WTC11 (cell line): ENCODE measurements around the gene LPP. TPM values are rescaled to one million over a fixed set of nuclear protein-coding genes. Genes with fewer than 3 reads are reported as not detected.

Experiments used
- ATAC-seq: fragments of 200-7000 bp; cut with Tn5 transposase; 2 replicates; pipeline ENCODE4 v1.10.0; 2021; ENCODE audit warnings: mild to moderate bottlenecking, moderate library complexity
- CTCF ChIA-PET: fragments of 300-600 bp; sonication (Branson Sonifier 250); formaldehyde crosslinking; loops from one replicate; lab custom pipeline; 2021; ENCODE audit warnings: antibody characterized with exemption; lab: Charles Lee
- POLR2A ChIA-PET: fragments of 350-600 bp; sonication (Branson Sonifier 250); formaldehyde crosslinking; loops from one replicate; lab custom pipeline; 2021; ENCODE audit warnings: antibody characterized with exemption; lab: Charles Lee
- DNase-seq: peaks from one replicate; pipeline ENCODE4 v3.0.0; 2021; ENCODE audit warnings: low spot score
- H3K27ac Mint-ChIP-seq: 2 replicates; pipeline ENCODE4 v1.8.0; 2021; ENCODE audit warnings: mixed read lengths
- H3K27me3 Mint-ChIP-seq: 2 replicates; pipeline ENCODE4 v1.8.0; 2021; ENCODE audit warnings: low read depth, mild to moderate bottlenecking, moderate library complexity, mixed read lengths
- H3K36me3 Mint-ChIP-seq: 2 replicates; pipeline ENCODE4 v1.8.0; 2021; ENCODE audit warnings: mixed read lengths
- H3K4me1 Mint-ChIP-seq: 2 replicates; pipeline ENCODE4 v1.8.0; 2022; ENCODE audit warnings: mixed read lengths
- H3K4me3 Mint-ChIP-seq: 2 replicates; pipeline ENCODE4 v1.8.0; 2021; ENCODE audit warnings: mild to moderate bottlenecking, moderate library complexity, mixed read lengths
- H3K9me3 Mint-ChIP-seq: 2 replicates; pipeline ENCODE4 v1.8.0; 2021; ENCODE audit warnings: mixed read lengths
- CBFB ChIP-seq: sonication (generic); formaldehyde crosslinking; IDR thresholded peaks from 2 replicates; pipeline ENCODE4 v1.8.1; 2022; ENCODE audit warnings: mild to moderate bottlenecking, low read depth, missing genetic modification reagents
- ELF4 ChIP-seq: sonication (generic); formaldehyde crosslinking; IDR thresholded peaks from 2 replicates; pipeline ENCODE4 v1.8.1; 2022; ENCODE audit warnings: low read depth, mild to moderate bottlenecking, moderate library complexity, missing genetic modification reagents
- ESRRA ChIP-seq: sonication (generic); formaldehyde crosslinking; IDR thresholded peaks from 2 replicates; pipeline ENCODE4 v1.8.1; 2022; ENCODE audit warnings: mild to moderate bottlenecking, missing genetic modification reagents, borderline replicate concordance
- FOXJ3 ChIP-seq: sonication (generic); formaldehyde crosslinking; IDR thresholded peaks from 2 replicates; pipeline ENCODE4 v1.9.0; 2021; ENCODE audit warnings: missing genetic modification reagents, mild to moderate bottlenecking, borderline replicate concordance
- GABPB1 ChIP-seq: sonication (generic); formaldehyde crosslinking; IDR thresholded peaks from 2 replicates; pipeline ENCODE4 v1.8.1; 2023; ENCODE audit warnings: mild to moderate bottlenecking, missing genetic modification reagents
- GRHL2 ChIP-seq: fragments of 250-450 bp; sonication (Bioruptor Pico); IDR thresholded peaks from 2 replicates; pipeline ENCODE4 v1.8.0; 2022; ENCODE audit warnings: mild to moderate bottlenecking, moderate library complexity; ENCODE audit not compliant: insufficient replicate concordance, severe bottlenecking
- NFATC4 ChIP-seq: fragments of 250-450 bp; sonication (Bioruptor Pico); IDR thresholded peaks from 2 replicates; pipeline ENCODE4 v1.9.0; 2021; ENCODE audit warnings: mild to moderate bottlenecking
- SMAD3 ChIP-seq: sonication (generic); formaldehyde crosslinking; IDR thresholded peaks from 2 replicates; pipeline ENCODE4 v1.8.0; 2022; ENCODE audit warnings: missing genetic modification reagents, mild to moderate bottlenecking, borderline replicate concordance
- ZNF219 ChIP-seq: sonication (generic); formaldehyde crosslinking; IDR thresholded peaks from 2 replicates; pipeline ENCODE4 v1.8.0; 2023; ENCODE audit warnings: missing genetic modification reagents, mild to moderate bottlenecking, borderline replicate concordance
- total RNA-seq: library from RNA; stranded (reverse); gene quantifications from 3 replicates; pipeline ENCODE4 v1.2.3, GENCODE V29; 2021
- TF ChIP-seq, protein P1 (sequence below): sonication (generic); formaldehyde crosslinking; IDR thresholded peaks from 2 replicates; pipeline ENCODE4 v1.8.1; 2023; ENCODE audit warnings: mild to moderate bottlenecking, missing genetic modification reagents, moderate library complexity
- TF ChIP-seq, protein P2 (sequence below): sonication (generic); formaldehyde crosslinking; IDR thresholded peaks from 2 replicates; pipeline ENCODE4 v1.8.1; 2022; ENCODE audit warnings: mild to moderate bottlenecking, missing genetic modification reagents, moderate library complexity, borderline replicate concordance
- TF ChIP-seq, protein P3 (sequence below): fragments of 250-450 bp; sonication (Bioruptor Pico); conservative IDR thresholded peaks from 2 replicates; pipeline ENCODE4 v1.9.0; 2021; ENCODE audit warnings: mild to moderate bottlenecking
- TF ChIP-seq, protein P4 (sequence below): sonication (generic); formaldehyde crosslinking; IDR thresholded peaks from 2 replicates; pipeline ENCODE4 v1.8.0; 2023; ENCODE audit warnings: missing genetic modification reagents
- TF ChIP-seq, protein P5 (sequence below): sonication (generic); formaldehyde crosslinking; IDR thresholded peaks from 2 replicates; pipeline ENCODE4 v1.8.0; 2023; ENCODE audit warnings: missing genetic modification reagents, mild to moderate bottlenecking, borderline replicate concordance
- TF ChIP-seq, protein P6 (sequence below): sonication (generic); formaldehyde crosslinking; IDR thresholded peaks from 2 replicates; pipeline ENCODE4 v1.8.1; 2023; ENCODE audit warnings: mild to moderate bottlenecking, moderate library complexity, missing genetic modification reagents
- TF ChIP-seq, protein P7 (sequence below): sonication (generic); formaldehyde crosslinking; IDR thresholded peaks from 2 replicates; pipeline ENCODE4 v1.8.0; 2022; ENCODE audit warnings: mild to moderate bottlenecking, missing genetic modification reagents
- TF ChIP-seq, protein P8 (sequence below): fragments of 250-450 bp; sonication (Bioruptor Pico); IDR thresholded peaks from 2 replicates; pipeline ENCODE4 v1.8.0; 2021; ENCODE audit warnings: mild to moderate bottlenecking
- TF ChIP-seq, protein P9 (sequence below): fragments of 250-450 bp; sonication (Bioruptor Pico); IDR thresholded peaks from 2 replicates; pipeline ENCODE4 v1.9.0; 2021; ENCODE audit warnings: moderate library complexity, mild to moderate bottlenecking, inconsistent platforms, borderline replicate concordance
- TF ChIP-seq, protein P10 (sequence below): sonication (generic); formaldehyde crosslinking; IDR thresholded peaks from 2 replicates; pipeline ENCODE4 v1.8.0; 2022; ENCODE audit warnings: mild to moderate bottlenecking, missing genetic modification reagents

The LPP gene
- total RNA-seq, 1 experiment from 2014 or later: 49.6 TPM

DNA sequence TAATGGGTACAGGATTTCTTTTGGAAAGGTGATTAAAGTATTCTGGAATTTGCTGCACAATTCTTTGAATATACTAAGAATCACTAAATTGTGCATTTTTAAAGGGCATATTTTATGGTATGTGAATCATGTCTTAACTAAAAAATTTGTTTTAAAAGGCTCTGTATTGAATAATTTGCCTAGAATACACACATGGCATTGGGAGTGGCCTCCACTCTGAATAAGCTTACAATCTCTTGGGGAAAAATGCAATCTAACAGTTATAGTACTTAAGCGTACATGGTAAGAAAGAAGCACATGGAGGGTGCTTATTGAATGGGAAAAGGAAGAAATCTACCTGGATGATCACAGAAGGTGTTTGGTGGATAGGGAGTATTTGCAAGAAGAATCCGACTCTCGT is 385.1 kb downstream of the LPP start (continued):
- TF ChIP-seq, protein P1, sequence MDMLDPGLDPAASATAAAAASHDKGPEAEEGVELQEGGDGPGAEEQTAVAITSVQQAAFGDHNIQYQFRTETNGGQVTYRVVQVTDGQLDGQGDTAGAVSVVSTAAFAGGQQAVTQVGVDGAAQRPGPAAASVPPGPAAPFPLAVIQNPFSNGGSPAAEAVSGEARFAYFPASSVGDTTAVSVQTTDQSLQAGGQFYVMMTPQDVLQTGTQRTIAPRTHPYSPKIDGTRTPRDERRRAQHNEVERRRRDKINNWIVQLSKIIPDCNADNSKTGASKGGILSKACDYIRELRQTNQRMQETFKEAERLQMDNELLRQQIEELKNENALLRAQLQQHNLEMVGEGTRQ (CRISPR knock-in tag): no peak

DNA sequence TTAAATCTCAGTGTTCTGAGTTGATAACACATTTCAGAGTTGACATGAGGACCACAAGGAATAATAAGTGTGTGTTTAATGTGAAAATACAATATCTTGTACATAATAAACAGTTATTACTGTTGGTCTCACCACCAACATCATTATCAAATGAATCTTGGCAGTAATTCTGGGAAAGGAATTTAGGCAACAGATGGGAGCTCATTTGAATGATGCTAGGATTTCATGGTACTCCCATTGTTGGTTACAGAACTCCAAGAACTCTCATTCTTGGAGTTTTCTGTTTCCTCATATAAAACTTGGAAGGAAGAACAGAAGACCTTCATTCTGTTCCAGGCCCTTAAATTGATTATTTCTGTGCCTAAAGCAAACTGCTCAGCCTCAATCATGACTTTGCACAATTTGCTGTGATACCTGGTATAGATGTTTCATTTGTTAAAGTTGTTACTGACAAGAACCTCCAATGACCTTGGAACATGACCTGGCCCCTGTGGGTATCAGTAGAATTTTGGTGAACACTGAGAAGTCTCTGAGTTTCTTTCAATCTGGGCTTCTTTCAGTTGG is 385.8 kb downstream of the LPP start:
- Mint-ChIP-seq H3K27ac (no peak overlapping the region), H3K4me1 (peaks cover 5% of the 10 kb centered on the region), H3K27me3 (no peaks in the 10 kb centered on the region), H3K36me3 (no peaks in the 10 kb centered on the region), H3K9me3 (no peaks in the 10 kb centered on the region), H3K4me3 (no peak overlapping the region)
- ChIA-PET CTCF (no interaction called here), POLR2A (no interaction called here)
- DNase-seq (no peak), ATAC-seq (no peak)
- TF ChIP-seq FOXJ3 (CRISPR knock-in tag): no peak
- TF ChIP-seq GRHL2 (CRISPR knock-in tag): no peak
- no peak for TF ChIP-seq ELF4 (CRISPR knock-in tag)
- TF ChIP-seq, protein P2, sequence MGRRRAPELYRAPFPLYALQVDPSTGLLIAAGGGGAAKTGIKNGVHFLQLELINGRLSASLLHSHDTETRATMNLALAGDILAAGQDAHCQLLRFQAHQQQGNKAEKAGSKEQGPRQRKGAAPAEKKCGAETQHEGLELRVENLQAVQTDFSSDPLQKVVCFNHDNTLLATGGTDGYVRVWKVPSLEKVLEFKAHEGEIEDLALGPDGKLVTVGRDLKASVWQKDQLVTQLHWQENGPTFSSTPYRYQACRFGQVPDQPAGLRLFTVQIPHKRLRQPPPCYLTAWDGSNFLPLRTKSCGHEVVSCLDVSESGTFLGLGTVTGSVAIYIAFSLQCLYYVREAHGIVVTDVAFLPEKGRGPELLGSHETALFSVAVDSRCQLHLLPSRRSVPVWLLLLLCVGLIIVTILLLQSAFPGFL: no peak
- TF ChIP-seq, protein P3, sequence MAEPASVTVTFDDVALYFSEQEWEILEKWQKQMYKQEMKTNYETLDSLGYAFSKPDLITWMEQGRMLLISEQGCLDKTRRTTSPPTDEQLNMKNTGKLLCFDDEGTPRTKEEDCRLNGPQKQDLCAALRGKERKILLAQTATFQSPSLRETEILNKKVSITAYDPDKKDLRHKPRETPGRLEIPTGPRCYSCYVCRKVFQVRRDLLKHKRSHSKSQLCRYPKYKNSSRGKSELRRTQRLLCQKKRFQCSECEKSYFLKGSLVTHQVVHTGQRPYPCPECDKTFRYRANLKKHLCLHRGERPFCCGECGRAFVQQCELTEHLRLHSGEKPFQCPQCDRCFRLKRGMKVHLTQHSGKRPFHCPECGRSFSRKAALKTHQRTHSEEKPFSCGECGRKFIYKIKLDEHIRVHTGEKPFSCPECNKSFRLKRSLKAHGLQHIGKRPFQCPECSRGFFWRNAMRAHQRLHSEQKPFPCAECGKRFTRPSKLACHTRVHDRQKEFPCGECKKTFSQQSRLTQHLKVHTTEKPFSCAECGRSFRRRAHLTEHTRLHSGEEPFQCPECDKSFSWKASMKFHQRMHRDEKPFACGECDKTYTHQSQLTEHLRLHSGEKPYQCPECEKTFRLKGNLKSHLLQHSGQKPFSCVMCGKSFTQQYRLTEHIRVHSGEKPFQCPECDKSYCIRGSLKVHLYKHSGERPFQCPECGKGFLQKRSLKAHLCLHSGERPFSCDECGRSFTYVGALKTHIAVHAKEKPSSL: no peak
- TF ChIP-seq, protein P4, sequence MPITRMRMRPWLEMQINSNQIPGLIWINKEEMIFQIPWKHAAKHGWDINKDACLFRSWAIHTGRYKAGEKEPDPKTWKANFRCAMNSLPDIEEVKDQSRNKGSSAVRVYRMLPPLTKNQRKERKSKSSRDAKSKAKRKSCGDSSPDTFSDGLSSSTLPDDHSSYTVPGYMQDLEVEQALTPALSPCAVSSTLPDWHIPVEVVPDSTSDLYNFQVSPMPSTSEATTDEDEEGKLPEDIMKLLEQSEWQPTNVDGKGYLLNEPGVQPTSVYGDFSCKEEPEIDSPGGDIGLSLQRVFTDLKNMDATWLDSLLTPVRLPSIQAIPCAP: no peak
- no peak for TF ChIP-seq NFATC4
- no peak for TF ChIP-seq ESRRA
- TF ChIP-seq, protein P5, sequence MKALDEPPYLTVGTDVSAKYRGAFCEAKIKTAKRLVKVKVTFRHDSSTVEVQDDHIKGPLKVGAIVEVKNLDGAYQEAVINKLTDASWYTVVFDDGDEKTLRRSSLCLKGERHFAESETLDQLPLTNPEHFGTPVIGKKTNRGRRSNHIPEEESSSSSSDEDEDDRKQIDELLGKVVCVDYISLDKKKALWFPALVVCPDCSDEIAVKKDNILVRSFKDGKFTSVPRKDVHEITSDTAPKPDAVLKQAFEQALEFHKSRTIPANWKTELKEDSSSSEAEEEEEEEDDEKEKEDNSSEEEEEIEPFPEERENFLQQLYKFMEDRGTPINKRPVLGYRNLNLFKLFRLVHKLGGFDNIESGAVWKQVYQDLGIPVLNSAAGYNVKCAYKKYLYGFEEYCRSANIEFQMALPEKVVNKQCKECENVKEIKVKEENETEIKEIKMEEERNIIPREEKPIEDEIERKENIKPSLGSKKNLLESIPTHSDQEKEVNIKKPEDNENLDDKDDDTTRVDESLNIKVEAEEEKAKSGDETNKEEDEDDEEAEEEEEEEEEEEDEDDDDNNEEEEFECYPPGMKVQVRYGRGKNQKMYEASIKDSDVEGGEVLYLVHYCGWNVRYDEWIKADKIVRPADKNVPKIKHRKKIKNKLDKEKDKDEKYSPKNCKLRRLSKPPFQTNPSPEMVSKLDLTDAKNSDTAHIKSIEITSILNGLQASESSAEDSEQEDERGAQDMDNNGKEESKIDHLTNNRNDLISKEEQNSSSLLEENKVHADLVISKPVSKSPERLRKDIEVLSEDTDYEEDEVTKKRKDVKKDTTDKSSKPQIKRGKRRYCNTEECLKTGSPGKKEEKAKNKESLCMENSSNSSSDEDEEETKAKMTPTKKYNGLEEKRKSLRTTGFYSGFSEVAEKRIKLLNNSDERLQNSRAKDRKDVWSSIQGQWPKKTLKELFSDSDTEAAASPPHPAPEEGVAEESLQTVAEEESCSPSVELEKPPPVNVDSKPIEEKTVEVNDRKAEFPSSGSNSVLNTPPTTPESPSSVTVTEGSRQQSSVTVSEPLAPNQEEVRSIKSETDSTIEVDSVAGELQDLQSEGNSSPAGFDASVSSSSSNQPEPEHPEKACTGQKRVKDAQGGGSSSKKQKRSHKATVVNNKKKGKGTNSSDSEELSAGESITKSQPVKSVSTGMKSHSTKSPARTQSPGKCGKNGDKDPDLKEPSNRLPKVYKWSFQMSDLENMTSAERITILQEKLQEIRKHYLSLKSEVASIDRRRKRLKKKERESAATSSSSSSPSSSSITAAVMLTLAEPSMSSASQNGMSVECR (CRISPR knock-in tag): no peak
- no peak for TF ChIP-seq SMAD3 (CRISPR knock-in tag)
- TF ChIP-seq, protein P6, sequence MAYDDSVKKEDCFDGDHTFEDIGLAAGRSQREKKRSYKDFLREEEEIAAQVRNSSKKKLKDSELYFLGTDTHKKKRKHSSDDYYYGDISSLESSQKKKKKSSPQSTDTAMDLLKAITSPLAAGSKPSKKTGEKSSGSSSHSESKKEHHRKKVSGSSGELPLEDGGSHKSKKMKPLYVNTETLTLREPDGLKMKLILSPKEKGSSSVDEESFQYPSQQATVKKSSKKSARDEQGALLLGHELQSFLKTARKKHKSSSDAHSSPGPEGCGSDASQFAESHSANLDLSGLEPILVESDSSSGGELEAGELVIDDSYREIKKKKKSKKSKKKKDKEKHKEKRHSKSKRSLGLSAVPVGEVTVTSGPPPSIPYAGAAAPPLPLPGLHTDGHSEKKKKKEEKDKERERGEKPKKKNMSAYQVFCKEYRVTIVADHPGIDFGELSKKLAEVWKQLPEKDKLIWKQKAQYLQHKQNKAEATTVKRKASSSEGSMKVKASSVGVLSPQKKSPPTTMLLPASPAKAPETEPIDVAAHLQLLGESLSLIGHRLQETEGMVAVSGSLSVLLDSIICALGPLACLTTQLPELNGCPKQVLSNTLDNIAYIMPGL (CRISPR knock-in tag): no peak
- TF ChIP-seq GABPB1: no peak
- TF ChIP-seq, protein P7, sequence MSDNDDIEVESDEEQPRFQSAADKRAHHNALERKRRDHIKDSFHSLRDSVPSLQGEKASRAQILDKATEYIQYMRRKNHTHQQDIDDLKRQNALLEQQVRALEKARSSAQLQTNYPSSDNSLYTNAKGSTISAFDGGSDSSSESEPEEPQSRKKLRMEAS (CRISPR knock-in tag): no peak
- no peak for TF ChIP-seq ZNF219 (CRISPR knock-in tag)
- TF ChIP-seq, protein P8, sequence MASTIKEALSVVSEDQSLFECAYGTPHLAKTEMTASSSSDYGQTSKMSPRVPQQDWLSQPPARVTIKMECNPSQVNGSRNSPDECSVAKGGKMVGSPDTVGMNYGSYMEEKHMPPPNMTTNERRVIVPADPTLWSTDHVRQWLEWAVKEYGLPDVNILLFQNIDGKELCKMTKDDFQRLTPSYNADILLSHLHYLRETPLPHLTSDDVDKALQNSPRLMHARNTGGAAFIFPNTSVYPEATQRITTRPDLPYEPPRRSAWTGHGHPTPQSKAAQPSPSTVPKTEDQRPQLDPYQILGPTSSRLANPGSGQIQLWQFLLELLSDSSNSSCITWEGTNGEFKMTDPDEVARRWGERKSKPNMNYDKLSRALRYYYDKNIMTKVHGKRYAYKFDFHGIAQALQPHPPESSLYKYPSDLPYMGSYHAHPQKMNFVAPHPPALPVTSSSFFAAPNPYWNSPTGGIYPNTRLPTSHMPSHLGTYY (CRISPR knock-in tag): no peak
- TF ChIP-seq, protein P9, sequence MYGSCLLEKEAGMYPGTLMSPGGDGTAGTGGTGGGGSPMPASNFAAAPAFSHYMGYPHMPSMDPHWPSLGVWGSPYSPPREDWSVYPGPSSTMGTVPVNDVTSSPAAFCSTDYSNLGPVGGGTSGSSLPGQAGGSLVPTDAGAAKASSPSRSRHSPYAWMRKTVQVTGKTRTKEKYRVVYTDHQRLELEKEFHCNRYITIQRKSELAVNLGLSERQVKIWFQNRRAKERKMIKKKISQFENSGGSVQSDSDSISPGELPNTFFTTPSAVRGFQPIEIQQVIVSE: no peak
- TF ChIP-seq, protein P10, sequence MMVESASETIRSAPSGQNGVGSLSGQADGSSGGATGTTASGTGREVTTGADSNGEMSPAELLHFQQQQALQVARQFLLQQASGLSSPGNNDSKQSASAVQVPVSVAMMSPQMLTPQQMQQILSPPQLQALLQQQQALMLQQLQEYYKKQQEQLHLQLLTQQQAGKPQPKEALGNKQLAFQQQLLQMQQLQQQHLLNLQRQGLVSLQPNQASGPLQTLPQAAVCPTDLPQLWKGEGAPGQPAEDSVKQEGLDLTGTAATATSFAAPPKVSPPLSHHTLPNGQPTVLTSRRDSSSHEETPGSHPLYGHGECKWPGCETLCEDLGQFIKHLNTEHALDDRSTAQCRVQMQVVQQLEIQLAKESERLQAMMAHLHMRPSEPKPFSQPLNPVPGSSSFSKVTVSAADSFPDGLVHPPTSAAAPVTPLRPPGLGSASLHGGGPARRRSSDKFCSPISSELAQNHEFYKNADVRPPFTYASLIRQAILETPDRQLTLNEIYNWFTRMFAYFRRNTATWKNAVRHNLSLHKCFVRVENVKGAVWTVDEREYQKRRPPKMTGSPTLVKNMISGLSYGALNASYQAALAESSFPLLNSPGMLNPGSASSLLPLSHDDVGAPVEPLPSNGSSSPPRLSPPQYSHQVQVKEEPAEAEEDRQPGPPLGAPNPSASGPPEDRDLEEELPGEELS (CRISPR knock-in tag): no peak
- no peak for TF ChIP-seq CBFB
